Epidermal melanocyte (primary cell): Measurements from ENCODE around the gene BAG3.

ENCODE experiments used
- DNase-seq: peaks from one replicate; pipeline ENCODE4 v3.0.0; 2011; ENCODE audit warnings: low spot score; ENCODE audit not compliant: insufficient read length

Gene BAG3

DNA sequence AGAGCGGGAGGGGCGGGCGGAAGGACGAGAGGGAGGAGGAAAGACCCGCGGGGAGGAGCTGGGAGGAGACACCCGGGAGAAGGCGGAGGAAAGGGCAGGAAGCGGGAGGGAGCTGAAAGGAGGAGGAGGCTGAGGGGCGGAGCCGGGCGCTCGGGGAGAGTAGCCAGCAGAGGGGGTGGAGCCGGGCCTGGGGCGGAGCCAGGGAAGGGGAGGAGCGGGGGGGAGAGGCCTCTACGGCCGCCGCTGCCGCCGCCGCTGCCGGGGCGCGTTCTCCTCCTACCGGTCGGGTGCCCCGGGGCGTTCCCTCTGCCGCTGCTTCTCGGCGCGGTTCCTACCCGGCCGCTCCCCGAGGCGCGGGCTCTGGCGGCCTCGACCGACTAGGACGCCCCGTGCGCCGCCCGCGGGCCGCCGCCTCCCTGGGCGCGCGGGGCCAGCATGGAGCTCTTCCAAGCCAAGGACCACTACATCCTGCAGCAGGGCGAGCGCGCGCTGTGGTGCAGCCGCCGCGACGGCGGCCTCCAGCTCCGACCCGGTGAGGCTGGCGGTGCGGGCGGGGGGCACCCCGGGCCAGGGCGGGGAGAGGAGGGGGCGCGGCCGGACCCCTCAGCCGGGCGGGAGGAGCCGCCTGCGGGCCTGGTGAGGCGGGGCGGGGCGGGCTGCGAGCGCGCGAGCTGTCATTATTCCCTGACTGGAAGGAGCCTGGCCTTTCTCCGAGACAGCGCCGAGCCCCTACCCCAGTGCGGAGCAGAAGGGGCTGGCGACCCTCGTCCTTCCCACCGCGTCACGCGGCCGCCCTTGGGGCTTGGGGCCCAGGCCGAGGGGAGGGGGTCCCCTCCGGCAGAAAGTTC is 74.9 kb downstream of the BAG3 start, which contains the start of gene INPP5F:
Gene INPP5F (plus strand): TSS at position 223 of the 848 bp plus-strand sequence. CDS start 213 bp downstream, at position 436.
- DNase-seq: peak; percentile 99

DNA sequence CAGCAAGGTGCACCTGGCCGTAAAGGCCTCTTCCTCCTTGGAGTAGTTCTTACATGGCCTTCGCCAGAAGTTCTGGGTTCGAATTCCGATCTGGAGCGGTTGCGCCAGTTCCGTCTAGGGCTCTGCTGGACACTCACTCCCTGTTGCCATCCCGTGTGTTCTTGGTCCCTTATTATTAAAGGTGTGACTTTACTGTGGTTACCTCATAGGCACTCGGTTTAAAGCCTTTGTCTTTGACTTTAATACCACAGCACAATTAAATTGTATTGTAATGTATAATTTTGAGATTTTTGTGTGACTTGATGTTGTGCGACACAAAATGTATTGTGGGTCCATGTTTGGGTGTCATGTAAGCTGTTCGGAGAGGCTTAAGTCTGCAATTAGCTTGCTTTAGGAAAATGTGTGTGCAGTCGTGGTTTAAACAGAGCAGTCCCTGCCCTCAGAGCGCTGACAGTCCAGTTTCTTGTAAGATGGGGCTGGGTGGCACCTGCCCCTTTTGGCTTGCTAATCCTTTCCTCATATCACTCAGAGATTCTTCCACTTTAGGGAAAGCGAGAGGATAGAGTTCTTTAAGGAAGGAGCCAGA is 75.6 kb downstream of the BAG3 start:
- no peak for DNase-seq
